Measurements from ENCODE around the gene MEGF6.

MEGF6 gene

GRCh38 chr1:3634059-3634800 is 22.9 kb upstream of the MEGF6 start:
- Histone ChIP-seq H3K4me1 (ENCODE audit: control insufficient read depth, insufficient read depth, low read length) (peaks cover 13% of the 10 kb centered on the region), H3K4me3 (ENCODE audit: insufficient read depth, low read depth, low read length) (no peak overlapping the region), H3K27me3 (ENCODE audit: control insufficient read depth, insufficient read depth, low read length, poor library complexity, severe bottlenecking) (no peaks in the 10 kb centered on the region), H3K36me3 (ENCODE audit: control insufficient read depth, insufficient read depth, low read length) (peaks cover 11% of the 10 kb centered on the region), H3K9me3 (ENCODE audit: control insufficient read depth, low read length) (no peaks in the 10 kb centered on the region), H3K27ac (ENCODE audit: insufficient read depth, low read depth, low read length, poor library complexity, severe bottlenecking) (no peak overlapping the region)
- 95% methylated on average over 22 of the region's 22 CpGs for WGBS, 2 experiments

GRCh38 chr1:3633344-3634058 is 22.2 kb upstream of the MEGF6 start:
- Histone ChIP-seq H3K9me3 (ENCODE audit: control insufficient read depth, low read length) (no peaks in the 10 kb centered on the region), H3K36me3 (ENCODE audit: control insufficient read depth, insufficient read depth, low read length) (peaks cover 18% of the 10 kb centered on the region), H3K27me3 (ENCODE audit: control insufficient read depth, insufficient read depth, low read length, poor library complexity, severe bottlenecking) (no peaks in the 10 kb centered on the region), H3K4me1 (ENCODE audit: control insufficient read depth, insufficient read depth, low read length) (peaks cover 13% of the 10 kb centered on the region), H3K4me3 (ENCODE audit: insufficient read depth, low read depth, low read length) (no peak overlapping the region), H3K27ac (ENCODE audit: insufficient read depth, low read depth, low read length, poor library complexity, severe bottlenecking) (no peak overlapping the region)
- WGBS, 2 experiments, result 94% methylated on average over 28 of the region's 28 CpGs

- Histone ChIP-seq H3K4me1 (ENCODE audit: control insufficient read depth, insufficient read depth, low read length) (peaks cover 13% of the 10 kb centered on the region), H3K9me3 (ENCODE audit: control insufficient read depth, low read length) (no peaks in the 10 kb centered on the region), H3K36me3 (ENCODE audit: control insufficient read depth, insufficient read depth, low read length) (peaks cover 21% of the 10 kb centered on the region), H3K27me3 (ENCODE audit: control insufficient read depth, insufficient read depth, low read length, poor library complexity, severe bottlenecking) (no peaks in the 10 kb centered on the region), H3K27ac (ENCODE audit: insufficient read depth, low read depth, low read length, poor library complexity, severe bottlenecking) (no peak overlapping the region), H3K4me3 (ENCODE audit: insufficient read depth, low read depth, low read length) (no peak overlapping the region)
- 96 to 97% methylated on average over 26 of the region's 26 CpGs for WGBS, 2 experiments
These were observed 21.5 kb upstream of the MEGF6 start for GRCh38 chr1:3632716-3633343.

GRCh38 chr1:3632298-3632697 is 21.0 kb upstream of the MEGF6 start:
- H3K4me1 ChIP-seq (ENCODE audit: control insufficient read depth, insufficient read depth, low read length), result peaks cover 13% of the 10 kb centered on the region
- peaks cover 26% of the 10 kb centered on the region for H3K36me3 ChIP-seq (ENCODE audit: control insufficient read depth, insufficient read depth, low read length)
- H3K27ac ChIP-seq (ENCODE audit: insufficient read depth, low read depth, low read length, poor library complexity, severe bottlenecking), result no peak overlapping the region
- WGBS, 2 experiments, result 87 to 88% methylated on average over 17 of the region's 17 CpGs
- no peak overlapping the region for H3K4me3 ChIP-seq (ENCODE audit: insufficient read depth, low read depth, low read length)
- H3K9me3 ChIP-seq (ENCODE audit: control insufficient read depth, low read length), result no peaks in the 10 kb centered on the region
- no peaks in the 10 kb centered on the region for H3K27me3 ChIP-seq (ENCODE audit: control insufficient read depth, insufficient read depth, low read length, poor library complexity, severe bottlenecking)

- Histone ChIP-seq H3K27ac (ENCODE audit: insufficient read depth, low read depth, low read length, poor library complexity, severe bottlenecking) (peak overlapping the region; percentile 50), H3K9me3 (ENCODE audit: control insufficient read depth, low read length) (no peaks in the 10 kb centered on the region), H3K27me3 (ENCODE audit: control insufficient read depth, insufficient read depth, low read length, poor library complexity, severe bottlenecking) (no peaks in the 10 kb centered on the region), H3K4me1 (ENCODE audit: control insufficient read depth, insufficient read depth, low read length) (peaks cover 13% of the 10 kb centered on the region), H3K36me3 (ENCODE audit: control insufficient read depth, insufficient read depth, low read length) (peaks cover 24% of the 10 kb centered on the region), H3K4me3 (ENCODE audit: insufficient read depth, low read depth, low read length) (no peak overlapping the region)
- 63 to 64% methylated on average over 36 of the region's 36 CpGs for WGBS, 2 experiments
These were observed 20.3 kb upstream of the MEGF6 start for GRCh38 chr1:3631320-3632260.

GRCh38 chr1:3630914-3631313 is 19.6 kb upstream of the MEGF6 start:
- Histone ChIP-seq H3K27ac (ENCODE audit: insufficient read depth, low read depth, low read length, poor library complexity, severe bottlenecking) (no peak overlapping the region), H3K36me3 (ENCODE audit: control insufficient read depth, insufficient read depth, low read length) (peaks cover 24% of the 10 kb centered on the region), H3K9me3 (ENCODE audit: control insufficient read depth, low read length) (no peaks in the 10 kb centered on the region), H3K4me3 (ENCODE audit: insufficient read depth, low read depth, low read length) (no peak overlapping the region), H3K27me3 (ENCODE audit: control insufficient read depth, insufficient read depth, low read length, poor library complexity, severe bottlenecking) (no peaks in the 10 kb centered on the region), H3K4me1 (ENCODE audit: control insufficient read depth, insufficient read depth, low read length) (peaks cover 13% of the 10 kb centered on the region)
- 90 to 92% methylated on average over 9 of the region's 9 CpGs for WGBS, 2 experiments

GRCh38 chr1:3630161-3630611 is 18.9 kb upstream of the MEGF6 start:
- no peaks in the 10 kb centered on the region for H3K27me3 ChIP-seq (ENCODE audit: control insufficient read depth, insufficient read depth, low read length, poor library complexity, severe bottlenecking)
- H3K9me3 ChIP-seq (ENCODE audit: control insufficient read depth, low read length), result no peaks in the 10 kb centered on the region
- WGBS, 2 experiments, result 90 to 92% methylated on average over 11 of the region's 11 CpGs
- no peak overlapping the region for H3K4me3 ChIP-seq (ENCODE audit: insufficient read depth, low read depth, low read length)
- H3K27ac ChIP-seq (ENCODE audit: insufficient read depth, low read depth, low read length, poor library complexity, severe bottlenecking), result no peak overlapping the region
- peaks cover 24% of the 10 kb centered on the region for H3K36me3 ChIP-seq (ENCODE audit: control insufficient read depth, insufficient read depth, low read length)
- H3K4me1 ChIP-seq (ENCODE audit: control insufficient read depth, insufficient read depth, low read length), result peaks cover 13% of the 10 kb centered on the region

GRCh38 chr1:3629561-3630160 is 18.4 kb upstream of the MEGF6 start:
- 96 to 97% methylated on average over 16 of the region's 16 CpGs for WGBS, 2 experiments

GRCh38 chr1:3628445-3628844 is 17.1 kb upstream of the MEGF6 start:
- Histone ChIP-seq H3K4me1 (ENCODE audit: control insufficient read depth, insufficient read depth, low read length) (peaks cover 13% of the 10 kb centered on the region), H3K27me3 (ENCODE audit: control insufficient read depth, insufficient read depth, low read length, poor library complexity, severe bottlenecking) (no peaks in the 10 kb centered on the region), H3K4me3 (ENCODE audit: insufficient read depth, low read depth, low read length) (no peak overlapping the region), H3K27ac (ENCODE audit: insufficient read depth, low read depth, low read length, poor library complexity, severe bottlenecking) (no peak overlapping the region), H3K36me3 (ENCODE audit: control insufficient read depth, insufficient read depth, low read length) (peaks cover 21% of the 10 kb centered on the region), H3K9me3 (ENCODE audit: control insufficient read depth, low read length) (no peaks in the 10 kb centered on the region)
- WGBS, 2 experiments, result 87 to 90% methylated on average over 10 of the region's 10 CpGs

More at GRCh38 chr1:3629561-3630160, 18.4 kb upstream of the MEGF6 start:
- peaks cover 23% of the 10 kb centered on the region for H3K36me3 ChIP-seq (ENCODE audit: control insufficient read depth, insufficient read depth, low read length)
- H3K4me1 ChIP-seq (ENCODE audit: control insufficient read depth, insufficient read depth, low read length), result peaks cover 13% of the 10 kb centered on the region
- no peaks in the 10 kb centered on the region for H3K9me3 ChIP-seq (ENCODE audit: control insufficient read depth, low read length)
- H3K27ac ChIP-seq (ENCODE audit: insufficient read depth, low read depth, low read length, poor library complexity, severe bottlenecking), result no peak overlapping the region
- H3K27me3 ChIP-seq (ENCODE audit: control insufficient read depth, insufficient read depth, low read length, poor library complexity, severe bottlenecking), result no peaks in the 10 kb centered on the region
- no peak overlapping the region for H3K4me3 ChIP-seq (ENCODE audit: insufficient read depth, low read depth, low read length)

Data from ectodermal cell (in vitro differentiated cells).